Measurements from ENCODE around the gene USF3. TPM values are rescaled to one million over a fixed set of nuclear protein-coding genes. Genes with fewer than 3 reads are reported as not detected.

The USF3 gene
- total and polyA plus RNA-seq, 2 of the 4 experiments (the other 2 are of a cell fraction): 3.0 to 5.2 TPM

DNA sequence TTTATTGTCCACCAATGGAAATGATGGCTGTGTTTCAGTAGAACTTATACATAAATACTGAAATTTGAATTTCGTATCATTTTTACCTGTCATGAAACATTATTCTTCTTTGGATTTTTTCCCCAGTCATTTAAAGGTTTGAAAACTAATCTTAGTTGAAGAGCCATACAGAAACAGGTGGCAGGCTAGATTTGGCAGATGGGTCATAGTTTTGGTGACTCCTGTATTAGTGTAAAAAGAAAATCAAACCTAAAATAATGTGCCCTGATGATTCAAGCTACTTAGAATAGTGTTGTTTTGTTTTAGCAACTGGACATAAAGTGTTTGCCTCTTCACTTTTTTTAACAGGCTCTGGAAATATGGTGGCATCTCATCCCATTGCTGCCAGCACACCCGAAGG lies 95.2 kb downstream of the USF3 start:
- no peak overlapping the region for H4K8ac ChIP-seq (ENCODE audit: low read depth in 2 of 2, low read length in 2 of 2)
- in situ Hi-C loops (cut with MboI; ENCODE audit: low sequenced_read_pairs): no loop called here
- TF ChIP-seq BHLHE40 (IDR thresholded peaks at IDR 0.05; ENCODE audit: low read depth, low read length): no peak
- no peak for TF ChIP-seq RFX5 (IDR thresholded peaks at IDR 0.05; ENCODE audit: low read depth, low read length)
- TF ChIP-seq CHD1 (IDR thresholded peaks at IDR 0.05; ENCODE audit: low read depth, low read length): no peak
- no peak overlapping the region for H2AFZ ChIP-seq (replicated peaks; ENCODE audit: low read length, poor library complexity)
- no peak overlapping the region for H4K5ac ChIP-seq (ENCODE audit: low read depth, low read length)
- H4K20me1 ChIP-seq (ENCODE audit: insufficient read depth, low read length): no peaks in the 10 kb centered on the region
- no peak overlapping the region for H4K91ac ChIP-seq (ENCODE audit: insufficient read depth, low read depth, low read length)
- dilution Hi-C loops (cut with HindIII; ENCODE audit: low sequenced_read_pairs, unreplicated experiment): no loop called here
- no CpG with 5 or more reads among the region's 2 CpGs for WGBS, 2 experiments (ENCODE audit: extremely low coverage in 2 of 2, insufficient read length in 1 of 2)
- intact Hi-C loops (cut with micrococcal nuclease): no loop called here
- no peak overlapping the region for H2BK120ac ChIP-seq (ENCODE audit: low read depth, low read length)
- peaks cover 19% of the 10 kb centered on the region for H3K27me3 ChIP-seq (ENCODE audit: control insufficient read depth, insufficient read depth, low read length)
- no peak for ATAC-seq (ENCODE audit: low read depth)
- no peak for DNase-seq
- no peak overlapping the region for H3K18ac ChIP-seq (ENCODE audit: low read depth, low read length)
- H3K14ac ChIP-seq (replicated peaks; ENCODE audit: low read depth, low read length): no peak overlapping the region
- no peak overlapping the region for H2BK5ac ChIP-seq (ENCODE audit: low read depth, low read length, poor library complexity, severe bottlenecking)
- 0 out of 2 replicates have a peak, but pooled peaks cover 2% of the 10 kb centered on the region for H3K9me1 ChIP-seq (ENCODE audit: insufficient read depth, low read length)
- no peak overlapping the region for H3K4me2 ChIP-seq (ENCODE audit: low read depth, low read length)
- ChIA-PET CTCF (no interaction called here), POLR2A (ENCODE audit: unreplicated experiment) (no interaction called here)
- no peaks in the 10 kb centered on the region for H3K4me1 ChIP-seq (ENCODE audit: control insufficient read depth, insufficient read depth, low read length)
- H2BK20ac ChIP-seq (ENCODE audit: low read depth, low read length): no peak overlapping the region
- H3K9ac ChIP-seq (ENCODE audit: low read depth, low read length): no peak overlapping the region
- no peak overlapping the region for H3K4me3 ChIP-seq (ENCODE audit: insufficient read depth, low read depth, low read length)
- no peaks in the 10 kb centered on the region for H3K79me1 ChIP-seq (ENCODE audit: low read depth in 1 of 2, low read length in 2 of 2)
- H3K9me3 ChIP-seq (ENCODE audit: control insufficient read depth, insufficient read depth, low read length): no peaks in the 10 kb centered on the region
- no peaks in the 10 kb centered on the region for H3K36me3 ChIP-seq (ENCODE audit: control insufficient read depth, insufficient read depth, low read length)
- H3K27ac ChIP-seq (ENCODE audit: insufficient read depth, low read length): no peak overlapping the region
- no peak overlapping the region for H3K56ac ChIP-seq (ENCODE audit: extremely low read depth, insufficient read depth, low read length)
- no TSS peak for BruUV-seq (replicated peaks)
- H2AK5ac ChIP-seq (ENCODE audit: low read depth, low read length): no peak overlapping the region
- no peak overlapping the region for H3K4ac ChIP-seq (ENCODE audit: low read depth, low read length)
- H2AK9ac ChIP-seq (replicated peaks; ENCODE audit: low read depth, low read length, poor library complexity): no peak overlapping the region
- H2BK15ac ChIP-seq (ENCODE audit: low read depth, low read length): no peak overlapping the region
- no peak overlapping the region for H3K23ac ChIP-seq (ENCODE audit: low read depth, low read length)
